H1 (cell line): ENCODE measurements around the gene CDC27. TPM values are rescaled to one million over a fixed set of nuclear protein-coding genes. Genes with fewer than 3 reads are reported as not detected.

Experiments used
- CTCF ChIA-PET: fragments of 300-600 bp; sonication (Branson Sonifier 250); formaldehyde crosslinking; loops from one replicate; lab custom pipeline; 2021; ENCODE audit not compliant: partially characterized antibody; lab: Charles Lee
- POLR2A ChIA-PET: fragments of 300-600 bp; sonication (Branson Sonifier 250); formaldehyde crosslinking; loops from one replicate; lab custom pipeline; 2021; ENCODE audit warnings: inconsistent platforms; ENCODE audit not compliant: partially characterized antibody; lab: Charles Lee
- DNase-seq, 2 experiments: peaks; one replicate each; pipeline versions ENCODE4 v3.0.0 to v3.0.0-alpha.2; 2010 to 2022; ENCODE audit warnings: low spot score in 2 of 2, low read depth in 1 of 2, mixed read lengths in 1 of 2
- FAIRE-seq: peaks from 2 replicates; lab custom pipeline; 2011; peaks lifted over from hg19 to GRCh38; lab: Jason Lieb, UNC
- H2AFZ ChIP-seq: 2 replicates; pipeline ENCODE4 v1.8.1; 2012; ENCODE audit warnings: low read length, inconsistent platforms
- H2AK5ac ChIP-seq: 2 replicates; pipeline ENCODE4 v1.6.1; 2013; ENCODE audit warnings: low read depth, low read length
- H2BK120ac ChIP-seq: replicated peaks from 2 replicates; pipeline ENCODE3; 2013; ENCODE audit warnings: low read depth, low read length, inconsistent platforms
- H2BK12ac ChIP-seq: 2 replicates; pipeline ENCODE4 v1.6.1; 2013; ENCODE audit warnings: low read depth, low read length
- H2BK15ac ChIP-seq: 2 replicates; pipeline ENCODE4 v1.6.1; 2013; ENCODE audit warnings: low read length
- H2BK20ac ChIP-seq: 2 replicates; pipeline ENCODE4 v1.6.1; 2013; ENCODE audit warnings: low read length
- H2BK5ac ChIP-seq: 2 replicates; pipeline ENCODE4 v1.6.1; 2013; ENCODE audit warnings: low read depth, low read length
- H3K14ac ChIP-seq: 2 replicates; pipeline ENCODE4 v1.6.1; 2013; ENCODE audit warnings: inconsistent platforms; ENCODE audit not compliant: insufficient read length
- H3K18ac ChIP-seq: 2 replicates; pipeline ENCODE4 v1.6.1; 2013; ENCODE audit warnings: low read length; ENCODE audit errors: extremely low read depth
- H3K23ac ChIP-seq: 2 replicates; pipeline ENCODE4 v1.6.1; 2013; ENCODE audit warnings: inconsistent platforms; ENCODE audit not compliant: insufficient read length
- H3K23me2 ChIP-seq: 2 replicates; pipeline ENCODE4 v1.6.1; 2013; ENCODE audit warnings: low read depth, low read length
- H3K27ac ChIP-seq: 2 replicates; pipeline ENCODE4 v1.6.1; 2011; ENCODE audit warnings: low read depth, low read length, inconsistent platforms
- H3K27me3 ChIP-seq, 4 experiments: replicated peaks in 1 of 4; 1 replicate in 1 of 4; 2 replicates in 3 of 4; pipeline versions ENCODE4 v1.6.1 to v1.8.1; 2011 to 2013; ENCODE audit warnings: low read length in 3 of 4, mild to moderate bottlenecking in 3 of 4, inconsistent platforms in 2 of 4, mixed read lengths in 2 of 4, moderate library complexity in 1 of 4; ENCODE audit not compliant: control insufficient read depth in 3 of 4, insufficient read depth in 3 of 4; ENCODE audit errors: extremely low read depth in 1 of 4
- H3K36me3 ChIP-seq, 4 experiments: 2 replicates each; pipeline versions ENCODE4 v1.6.1 to v1.8.1; 2011 to 2013; ENCODE audit warnings: mild to moderate bottlenecking in 4 of 4, low read length in 3 of 4, moderate library complexity in 2 of 4, control low read depth in 1 of 4, inconsistent platforms in 1 of 4; ENCODE audit not compliant: insufficient read depth in 4 of 4, control insufficient read depth in 2 of 4
- H3K4ac ChIP-seq: replicated peaks from 2 replicates; pipeline ENCODE3; 2013; ENCODE audit warnings: low read length, low read depth, mixed read lengths, inconsistent platforms; ENCODE audit not compliant: insufficient read length
- H3K4me1 ChIP-seq, 4 experiments: replicated peaks in 1 of 4; 1 replicate in 1 of 4; 2 replicates in 3 of 4; pipeline versions ENCODE4 v1.6.1 to v1.8.1; 2011 to 2013; ENCODE audit warnings: low read length in 3 of 4, inconsistent platforms in 2 of 4, mixed read lengths in 1 of 4; ENCODE audit not compliant: insufficient read depth in 4 of 4, control insufficient read depth in 3 of 4
- H3K4me2 ChIP-seq, 2 experiments: 2 replicates each; pipeline versions ENCODE4 v1.6.1 to v1.8.1; 2011 to 2013; ENCODE audit warnings: low read depth in 2 of 2, low read length in 2 of 2, control low read depth in 1 of 2, inconsistent platforms in 1 of 2, mild to moderate bottlenecking in 1 of 2; ENCODE audit not compliant: insufficient read depth in 1 of 2
- H3K4me3 ChIP-seq, 4 experiments: fragments of 200-600, 300-600 bp in 1 of 4; sonication (generic), shearing (Covaris generic), sonication (Bioruptor Twin) in 1 of 4; 2 replicates each; pipeline versions ENCODE4 v1.5.1 to v1.8.1; 2011 to 2016; ENCODE audit warnings: low read length in 4 of 4, low read depth in 3 of 4, control low read depth in 2 of 4, inconsistent platforms in 2 of 4, mild to moderate bottlenecking in 2 of 4, mixed read lengths in 1 of 4, moderate library complexity in 1 of 4; ENCODE audit not compliant: insufficient read depth in 2 of 4; ENCODE audit errors: extremely low read depth in 1 of 4
- H3K56ac ChIP-seq: replicated peaks from 2 replicates; pipeline ENCODE3; 2013; ENCODE audit warnings: low read depth, mild to moderate bottlenecking, mixed read lengths, low read length, inconsistent platforms; ENCODE audit not compliant: insufficient read length
- H3K79me1 ChIP-seq: 2 replicates; pipeline ENCODE4 v1.6.1; 2013; ENCODE audit warnings: low read depth, low read length, control low read depth
- H3K79me2 ChIP-seq, 2 experiments: 2 replicates each; pipeline versions ENCODE4 v1.6.1 to v1.8.1; 2012 to 2013; ENCODE audit warnings: low read length in 2 of 2, mild to moderate bottlenecking in 2 of 2, inconsistent platforms in 1 of 2; ENCODE audit not compliant: insufficient read depth in 2 of 2, control insufficient read depth in 1 of 2
- H3K9ac ChIP-seq, 4 experiments: replicated peaks in 1 of 4; 1 replicate in 1 of 4; 2 replicates in 3 of 4; pipeline versions ENCODE4 v1.6.1 to v1.8.1; 2011 to 2013; ENCODE audit warnings: low read depth in 3 of 4, low read length in 3 of 4, control low read depth in 2 of 4, mild to moderate bottlenecking in 2 of 4, moderate library complexity in 2 of 4, inconsistent platforms in 1 of 4; ENCODE audit errors: extremely low read depth in 1 of 4
- H3K9me3 ChIP-seq, 2 experiments: 2 replicates each; pipeline versions ENCODE4 v1.6.1 to v1.8.1; 2012 to 2013; ENCODE audit warnings: mild to moderate bottlenecking in 2 of 2, moderate library complexity in 2 of 2, control low read depth in 1 of 2, inconsistent platforms in 1 of 2, low read depth in 1 of 2, low read length in 1 of 2, mixed read lengths in 1 of 2; ENCODE audit not compliant: insufficient read depth in 2 of 2
- H4K20me1 ChIP-seq, 2 experiments: replicated peaks in 1 of 2; 2 replicates each; pipeline versions ENCODE3 to v1.8.1; 2011 to 2013; ENCODE audit warnings: inconsistent platforms in 2 of 2, low read length in 2 of 2, mild to moderate bottlenecking in 1 of 2; ENCODE audit not compliant: insufficient read depth in 2 of 2, control insufficient read depth in 1 of 2
- H4K5ac ChIP-seq: 2 replicates; pipeline ENCODE4 v1.6.1; 2013; ENCODE audit warnings: low read length, low read depth, mixed read lengths, inconsistent platforms; ENCODE audit not compliant: insufficient read length
- H4K8ac ChIP-seq: 2 replicates; pipeline ENCODE4 v1.8.0; 2013; ENCODE audit warnings: mild to moderate bottlenecking, moderate library complexity, low read length, inconsistent platforms; ENCODE audit not compliant: insufficient read depth; ENCODE audit errors: extremely low read depth
- H4K91ac ChIP-seq: replicated peaks from 2 replicates; pipeline ENCODE3; 2013; ENCODE audit warnings: low read length, mixed read lengths, inconsistent platforms; ENCODE audit not compliant: insufficient read length
- CEBPB ChIP-seq: IDR thresholded peaks from 2 replicates; pipeline ENCODE4 v1.6.1; 2012; ENCODE audit warnings: low read depth, low read length
- WGBS, 2 experiments: shearing (Covaris generic) in 1 of 2; methylation state at CpG; one replicate each; pipeline versions ENCODE4 v1.1.6 to v1.1.7; 2013 to 2015; ENCODE audit warnings: low lambda C conversion rate in 2 of 2, mixed read lengths in 2 of 2, inconsistent platforms in 1 of 2, low coverage in 1 of 2, missing lambda C conversion rate in 1 of 2; ENCODE audit not compliant: insufficient replicate concordance in 2 of 2, insufficient coverage in 1 of 2, insufficient read length in 1 of 2; ENCODE audit errors: extremely low coverage in 1 of 2, missing lambda C conversion rate in 1 of 2; 5-methylcytosine and 5-hydroxymethylcytosine counted together
- polyA plus RNA-seq, 7 experiments: library from polyadenylated mRNA; depleted of rRNA in 3 of 7; stranded (reverse) in 5 of 7; unstranded in 2 of 7; fragments of >200 nt in 5 of 7; fragments of 200-250 nt in 2 of 7; gene quantifications; 1 replicate in 5 of 7; 2 replicates in 1 of 7; 4 replicates in 1 of 7; pipeline versions ENCODE4 v1.2.1 to v1.2.3, GENCODE V29; 2011 to 2013; ENCODE audit warnings: missing spikeins in 2 of 7, mixed read lengths in 2 of 7
- total RNA-seq: library from RNA; stranded (reverse); fragmentation: NEBNext Ultra II Directional; extraction: Animal tissue kit (Norgen Biotek cat#: 25700); gene quantifications from 2 replicates; pipeline ENCODE4 v1.2.1, GENCODE V29; 2021
- TF ChIP-seq, protein P1 (sequence below): IDR thresholded peaks from 2 replicates; pipeline ENCODE4 v1.6.1; 2011; ENCODE audit warnings: low read depth, mild to moderate bottlenecking, low read length; ENCODE audit not compliant: insufficient read depth

The CDC27 gene
- total and polyA plus RNA-seq, 2 of the 8 experiments (the other 6 are each of a cell fraction or from before 2014, with no cell fraction given), result 41.9 to 87.5 TPM

DNA sequence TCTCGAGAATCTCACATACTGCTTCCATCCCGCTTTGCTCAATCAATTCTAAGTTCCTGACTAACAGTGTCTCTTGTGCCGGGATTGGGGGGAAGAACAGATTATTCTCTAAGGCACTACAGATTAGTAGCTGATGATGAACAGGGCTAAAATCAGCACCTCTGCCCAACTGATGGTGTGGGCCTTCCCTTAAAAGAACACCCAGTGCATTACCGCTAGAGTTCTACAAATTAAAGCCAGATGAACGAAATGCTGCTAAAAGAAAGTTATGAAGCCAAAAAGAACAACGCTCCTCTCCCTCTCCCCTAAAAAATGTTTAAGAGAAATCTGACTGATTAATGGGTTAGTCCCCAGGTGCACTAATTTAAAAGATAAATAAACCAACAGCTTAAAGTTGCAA is 4.4 kb downstream of the CDC27 start:
- H3K23me2 ChIP-seq, result peaks cover 3% of the 10 kb centered on the region; the same call in 1 of the 2 replicates
- FAIRE-seq, result no peak

More for the DNA sequence above, 4.4 kb downstream of the CDC27 start:
- Histone ChIP-seq H2BK5ac (no peak overlapping the region), H3K79me2 (peaks cover 9 to 84% of the 10 kb centered on the region in 2 experiments), H3K79me1 (no peaks in the 10 kb centered on the region; the same call in 1 of the 2 replicates), H2BK120ac (no peak overlapping the region), H3K14ac (no peak overlapping the region), H2AFZ (no peak overlapping the region), H2BK20ac (no peak overlapping the region), H3K23ac (no peak overlapping the region), H2BK15ac (no peak overlapping the region), H3K4me2 (no peak overlapping the region), H3K9ac (no peak overlapping the region), H3K9me3 (no peaks in the 10 kb centered on the region), H4K20me1 (peaks cover 6 to 8% of the 10 kb centered on the region in 2 experiments), H3K4me3 (no peak overlapping the region), H3K36me3 (peaks cover 0 to 6% (median 0%) of the 10 kb centered on the region in 4 experiments; a peak in 4 of 8 replicates), H4K5ac (no peak overlapping the region), H3K18ac (no peak overlapping the region), H4K8ac (no peak overlapping the region), H3K27ac (no peak overlapping the region), H3K4ac (no peak overlapping the region), H2BK12ac (no peak overlapping the region), H3K27me3 (no peaks in the 10 kb centered on the region), H3K56ac (no peak overlapping the region), H2AK5ac (no peak overlapping the region), H4K91ac (no peak overlapping the region), H3K4me1 (peaks cover 0 to 4% (median 1%) of the 10 kb centered on the region in 4 experiments; a peak in 4 of 7 replicates)
- CTCF ChIA-PET, result interaction anchor here (1.1 to 1.5 kb wide), 3 partner anchors 46 to 190 kb away, joined by 3 to 9 read pairs (median 4); no protein-coding TSS in a partner anchor
- TF ChIP-seq CEBPB, result no peak
- TF ChIP-seq, protein P1, sequence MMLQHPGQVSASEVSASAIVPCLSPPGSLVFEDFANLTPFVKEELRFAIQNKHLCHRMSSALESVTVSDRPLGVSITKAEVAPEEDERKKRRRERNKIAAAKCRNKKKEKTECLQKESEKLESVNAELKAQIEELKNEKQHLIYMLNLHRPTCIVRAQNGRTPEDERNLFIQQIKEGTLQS, result no peak
- DNase-seq, result no peak
- 86% methylated on average over 6 of the region's 6 CpGs; no CpG with 5 or more reads in 1 of the 2 experiments for WGBS, 2 experiments
- POLR2A ChIA-PET, result interaction anchor here (0.6 kb wide), 2 partner anchors 140 to 912 kb away, joined by 3 to 4 read pairs; partner anchors contain the start of gene EFCAB13
